Fibroblast of the aortic adventitia (primary cell): ENCODE data around the gene PRR23B. TPM values are rescaled to one million over a fixed set of nuclear protein-coding genes. Genes with fewer than 3 reads are reported as not detected.
"Not testable (repeated sequence)": the region's sequence is repeated elsewhere in the genome, so short reads cannot be mapped to it uniquely, and the experiment has no call there.

Source experiments
- DNase-seq: peaks from one replicate; pipeline ENCODE4 v3.0.0-alpha.2; 2010; ENCODE audit warnings: low read depth
- H3K4me3 ChIP-seq: 2 replicates; pipeline ENCODE4 v1.5.1; 2011; ENCODE audit warnings: low read depth, mild to moderate bottlenecking, control low read depth, low read length, moderate library complexity
- total RNA-seq: library from RNA; depleted of rRNA; stranded (reverse); fragments of >200 nt; gene quantifications from 2 replicates; pipeline ENCODE4 v1.2.3, GENCODE V29; 2012; ENCODE audit warnings: low replicate concordance
- TF ChIP-seq, protein P1 (sequence below): IDR thresholded peaks from 2 replicates; pipeline ENCODE4 v1.5.1; 2011; ENCODE audit warnings: mild to moderate bottlenecking, low read length, control low read depth, inconsistent platforms; ENCODE audit not compliant: insufficient read depth

PRR23B gene
- total RNA-seq, 1 donor: not detected

DNA sequence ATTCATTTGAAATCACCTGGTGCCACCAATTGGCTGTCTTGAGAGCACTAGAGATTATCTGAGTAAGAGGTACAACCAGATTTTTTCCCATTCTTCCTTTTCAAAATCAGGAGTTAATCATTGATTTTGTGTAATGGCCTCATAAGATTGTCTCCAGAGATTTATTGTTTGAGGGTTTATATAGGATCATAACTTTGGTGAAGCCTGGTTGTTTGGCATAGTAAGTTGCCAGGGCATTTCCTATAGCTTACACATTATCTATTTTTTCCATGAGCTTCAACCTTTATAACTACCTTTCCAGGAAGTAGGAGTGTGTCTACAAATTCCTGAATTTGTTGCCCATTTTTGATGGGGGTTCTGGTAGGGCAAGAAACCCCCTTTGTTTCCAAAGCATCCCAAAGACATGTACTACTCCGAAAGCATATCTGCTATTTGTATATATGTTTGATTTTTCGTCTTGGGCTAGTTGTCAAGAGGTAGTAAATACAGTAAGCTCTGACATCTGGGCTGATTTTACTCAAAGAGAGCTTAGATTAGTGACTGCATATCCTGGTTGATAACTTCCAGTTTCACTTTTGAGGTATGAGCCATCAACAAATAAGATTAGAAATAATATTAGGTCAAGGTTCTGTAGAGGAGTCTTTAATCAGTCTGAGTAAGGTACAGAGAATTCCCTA lies 11.7 kb upstream of the PRR23B start:
- TF ChIP-seq, protein P1, sequence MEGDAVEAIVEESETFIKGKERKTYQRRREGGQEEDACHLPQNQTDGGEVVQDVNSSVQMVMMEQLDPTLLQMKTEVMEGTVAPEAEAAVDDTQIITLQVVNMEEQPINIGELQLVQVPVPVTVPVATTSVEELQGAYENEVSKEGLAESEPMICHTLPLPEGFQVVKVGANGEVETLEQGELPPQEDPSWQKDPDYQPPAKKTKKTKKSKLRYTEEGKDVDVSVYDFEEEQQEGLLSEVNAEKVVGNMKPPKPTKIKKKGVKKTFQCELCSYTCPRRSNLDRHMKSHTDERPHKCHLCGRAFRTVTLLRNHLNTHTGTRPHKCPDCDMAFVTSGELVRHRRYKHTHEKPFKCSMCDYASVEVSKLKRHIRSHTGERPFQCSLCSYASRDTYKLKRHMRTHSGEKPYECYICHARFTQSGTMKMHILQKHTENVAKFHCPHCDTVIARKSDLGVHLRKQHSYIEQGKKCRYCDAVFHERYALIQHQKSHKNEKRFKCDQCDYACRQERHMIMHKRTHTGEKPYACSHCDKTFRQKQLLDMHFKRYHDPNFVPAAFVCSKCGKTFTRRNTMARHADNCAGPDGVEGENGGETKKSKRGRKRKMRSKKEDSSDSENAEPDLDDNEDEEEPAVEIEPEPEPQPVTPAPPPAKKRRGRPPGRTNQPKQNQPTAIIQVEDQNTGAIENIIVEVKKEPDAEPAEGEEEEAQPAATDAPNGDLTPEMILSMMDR: no peak
- H3K4me3 ChIP-seq: no peak overlapping the region
- no peak for DNase-seq

DNA sequence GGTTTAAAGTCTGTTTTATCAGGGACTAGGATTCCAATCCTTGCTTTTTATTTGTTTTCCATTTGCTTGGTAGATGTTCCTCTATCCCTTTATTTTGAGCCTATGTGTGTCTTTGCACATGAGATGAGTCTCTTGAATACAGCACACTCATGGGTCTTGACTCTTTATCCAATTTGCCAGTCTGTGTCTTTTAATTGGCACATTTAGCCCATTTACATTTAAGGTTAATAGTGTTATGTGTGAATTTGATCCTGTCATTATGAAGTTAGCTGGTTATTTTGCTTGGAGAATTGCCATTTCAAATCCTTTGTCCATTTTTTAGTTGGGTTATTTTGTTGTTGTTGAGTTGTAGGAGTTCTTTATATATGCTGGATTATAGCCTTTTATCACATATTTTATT lies 9.8 kb upstream of the PRR23B start:
- not testable (repeated sequence) for DNase-seq, H3K4me3 ChIP-seq

DNA sequence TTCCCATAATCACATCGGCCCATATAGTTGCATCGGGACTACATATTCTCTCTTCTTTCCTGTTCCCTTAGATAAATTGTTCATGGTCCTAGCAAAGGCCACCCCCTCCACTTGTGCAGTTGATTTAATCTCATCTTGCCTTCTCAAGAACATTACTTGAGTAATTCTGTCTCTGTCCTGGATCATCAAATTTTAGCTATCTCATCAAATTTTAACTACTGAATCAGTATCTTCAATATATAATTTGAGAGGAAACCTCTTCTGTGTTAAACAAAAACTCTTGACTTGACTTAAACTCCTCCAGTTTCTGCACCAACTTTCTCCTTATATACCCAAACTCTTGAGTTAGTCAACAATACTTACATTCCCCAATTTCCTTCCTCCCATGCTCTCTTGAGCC lies 4.2 kb upstream of the PRR23B start:
- no peak for DNase-seq
- TF ChIP-seq, protein P1: no peak

DNA sequence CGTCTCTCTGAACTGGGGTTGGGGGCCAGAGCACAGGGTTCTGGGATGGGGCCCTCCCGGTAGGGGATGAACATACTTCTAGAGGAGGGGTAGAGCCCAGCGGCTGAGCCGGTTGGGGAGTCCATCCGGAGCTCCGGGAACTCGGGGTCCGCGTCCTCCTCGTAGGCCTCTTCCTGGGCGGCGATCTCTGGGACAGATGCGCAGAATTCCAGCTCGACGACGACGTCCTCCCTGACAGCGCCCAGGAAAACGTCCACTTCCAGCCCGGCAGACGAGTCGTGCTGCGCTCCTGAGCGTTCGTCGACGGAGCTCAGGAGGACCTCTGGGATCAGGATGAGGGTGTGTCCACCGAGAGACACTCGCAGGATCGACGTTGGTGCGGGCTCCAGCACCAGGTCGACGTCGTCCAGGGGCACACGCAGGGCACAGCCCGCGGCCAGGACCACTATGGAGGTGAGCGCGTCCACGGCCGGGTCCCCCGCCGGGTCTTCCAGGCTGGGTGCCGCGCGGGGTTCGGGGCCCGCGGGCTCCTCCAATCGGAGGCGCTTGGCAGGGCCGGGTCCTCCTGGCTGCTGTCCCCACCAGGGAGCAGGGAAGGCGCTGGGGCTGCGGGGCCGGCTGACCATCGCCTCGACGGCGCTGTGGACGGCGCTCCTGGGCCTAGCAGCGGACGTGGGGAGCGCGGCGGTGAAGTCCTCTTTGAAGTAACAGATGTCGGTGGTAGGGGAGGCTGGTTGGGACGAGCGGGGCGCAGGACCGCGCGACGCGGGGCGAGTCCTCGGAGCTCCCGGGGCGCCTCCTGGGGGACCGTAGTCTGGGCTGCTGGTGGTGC lies 474 bp downstream of the PRR23B start:
- TF ChIP-seq, protein P1: no peak
- no peak for DNase-seq
- no peak overlapping the region for H3K4me3 ChIP-seq

More for the DNA sequence above, 4.2 kb upstream of the PRR23B start:
- no peak overlapping the region for H3K4me3 ChIP-seq

DNA sequence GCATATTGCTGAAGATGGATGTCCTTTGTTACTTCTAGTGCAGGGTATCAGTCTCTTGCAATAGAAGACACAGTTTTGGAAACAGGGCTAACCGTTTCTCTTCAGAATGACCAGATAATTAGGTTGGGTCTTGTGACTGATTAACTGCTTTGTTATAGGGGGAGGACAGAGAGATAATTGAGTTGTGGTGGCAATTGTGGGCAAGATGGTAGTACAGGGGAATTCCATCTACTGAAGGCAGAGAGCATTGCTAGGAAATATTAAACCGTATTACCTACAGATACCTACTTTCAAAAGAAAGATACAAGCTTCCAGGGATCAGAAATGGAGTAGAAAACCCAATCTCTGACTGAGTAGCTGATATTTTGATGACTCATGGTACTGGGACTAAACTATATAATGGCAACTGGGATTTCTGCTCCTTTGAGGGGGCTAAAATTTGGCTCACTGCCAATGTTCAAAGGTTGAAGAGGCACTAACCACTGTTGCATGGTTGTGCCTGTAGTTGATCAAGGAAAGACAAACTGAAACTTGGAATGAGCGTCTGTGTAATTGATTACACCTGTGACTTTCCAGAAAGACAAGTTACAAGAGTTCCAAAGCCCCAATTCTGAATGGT lies 4.2 kb downstream of the PRR23B start:
- no peak for DNase-seq
- H3K4me3 ChIP-seq: no peak overlapping the region
- TF ChIP-seq, protein P1: no peak

DNA sequence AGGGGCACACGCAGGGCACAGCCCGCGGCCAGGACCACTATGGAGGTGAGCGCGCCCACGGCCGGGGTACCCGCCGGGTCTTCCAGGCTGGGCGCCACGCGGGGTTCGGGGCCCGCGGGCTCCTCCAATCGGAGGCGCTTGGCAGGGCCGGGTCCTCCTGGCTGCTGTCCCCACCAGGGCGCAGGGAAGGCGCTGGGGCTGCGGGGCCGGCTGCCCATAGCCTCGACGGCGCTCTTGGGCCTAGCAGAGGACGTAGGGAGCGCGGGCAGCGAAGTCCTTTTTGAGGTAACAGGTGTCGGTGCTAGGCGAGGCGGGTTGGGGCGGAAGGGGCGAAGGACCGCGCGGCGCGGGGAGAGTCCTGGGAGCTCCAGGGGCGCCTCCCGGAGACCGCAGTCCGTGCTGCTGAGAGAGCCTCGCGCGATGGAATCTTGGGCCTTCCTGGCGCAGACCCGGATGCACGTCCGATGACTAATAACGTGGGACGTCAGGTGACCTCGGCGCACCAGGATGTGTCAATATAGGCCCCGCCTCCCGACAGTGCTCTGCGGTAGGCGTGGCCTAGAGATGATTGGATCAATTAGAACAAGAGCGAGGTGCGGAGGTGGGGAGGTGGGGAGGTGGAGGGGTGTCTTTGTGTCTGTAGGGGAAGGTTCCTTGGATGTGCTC lies 14.5 kb downstream of the PRR23B start, which contains the start of gene PRR23A:
PRR23A (minus strand) TSS at position 218 of the 666 bp plus-strand sequence; CDS start at position 218, 0 bp downstream.
- H3K4me3 ChIP-seq: no peak within 1 kb of the TSS
- DNase-seq: no peak
- TF ChIP-seq, protein P1: no peak
